Dendritic cell treated with granulocyte-macrophage colony-stimulating factor and Interleukin-4, amounts not matched to agents 40 ng/mL and 50 ng/mL, for 4 days (primary cell): ENCODE results near the gene PSORS1C1.
"Not testable (repeated sequence)": the region's sequence is repeated elsewhere in the genome, so short reads cannot be mapped to it uniquely, and the experiment has no call there.

Experiments
- H3K27ac Mint-ChIP-seq: one replicate; pipeline ENCODE4 v1.8.0; 2022; ENCODE audit warnings: mild to moderate bottlenecking, mixed read lengths
- H3K27me3 Mint-ChIP-seq: one replicate; pipeline ENCODE4 v1.8.0; 2022; ENCODE audit warnings: mild to moderate bottlenecking, mixed read lengths
- H3K36me3 Mint-ChIP-seq: one replicate; pipeline ENCODE4 v1.8.0; 2022; ENCODE audit warnings: low read depth, mixed read lengths
- H3K4me1 Mint-ChIP-seq: one replicate; pipeline ENCODE4 v1.8.0; 2022; ENCODE audit warnings: low read depth, mixed read lengths
- H3K4me3 Mint-ChIP-seq: one replicate; pipeline ENCODE4 v1.8.0; 2022; ENCODE audit warnings: mild to moderate bottlenecking, moderate library complexity, mixed read lengths
- H3K9me3 Mint-ChIP-seq: one replicate; pipeline ENCODE4 v1.8.0; 2022; ENCODE audit warnings: mixed read lengths
- intact Hi-C: fragments of 100-400 bp; cut with micrococcal nuclease; formaldehyde crosslinking; loops from one replicate; pipeline ENCODE4 v1.15.0; 2022

The PSORS1C1 gene

DNA sequence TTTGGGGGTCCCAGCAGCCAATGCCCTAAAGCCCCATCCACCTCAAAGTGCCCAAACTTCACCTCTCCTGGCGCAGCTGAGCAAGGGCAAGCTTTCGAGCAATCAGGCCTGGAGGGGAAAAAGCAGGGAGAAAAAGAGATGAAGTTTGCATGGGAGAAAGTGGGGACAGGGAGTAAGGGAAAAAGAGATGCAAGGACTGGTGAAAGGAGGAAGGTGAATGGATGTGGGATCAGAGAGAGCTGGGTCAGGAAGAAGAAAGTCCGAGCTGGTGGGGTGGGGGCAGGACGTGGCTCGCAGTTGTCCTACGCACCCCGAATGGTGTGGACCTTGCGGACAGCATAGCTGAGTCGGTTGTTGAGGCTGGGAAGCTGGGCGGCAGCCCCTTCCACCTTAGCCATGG is 30.8 kb downstream of the PSORS1C1 start:
- intact Hi-C loops, result no loop called here
- Mint-ChIP-seq H3K27me3 (no peaks in the 10 kb centered on the region), H3K4me3 (no peak overlapping the region), H3K4me1 (no peaks in the 10 kb centered on the region), H3K9me3 (no peaks in the 10 kb centered on the region), H3K27ac (no peak overlapping the region), H3K36me3 (peaks cover 50% of the 10 kb centered on the region)

GRCh38 chr6:31149827-31150447 is 35.3 kb downstream of the PSORS1C1 start:
- H3K36me3 Mint-ChIP-seq, result peaks cover 49% of the 10 kb centered on the region
- no peak overlapping the region for H3K4me3 Mint-ChIP-seq
- H3K4me1 Mint-ChIP-seq, result no peaks in the 10 kb centered on the region
- H3K27me3 Mint-ChIP-seq, result no peaks in the 10 kb centered on the region
- no peak overlapping the region for H3K27ac Mint-ChIP-seq
- intact Hi-C loops, result no loop called here
- H3K9me3 Mint-ChIP-seq, result no peaks in the 10 kb centered on the region

GRCh38 chr6:31152781-31153180 is 38.2 kb downstream of the PSORS1C1 start:
- Mint-ChIP-seq H3K4me3 (no peak overlapping the region), H3K27ac (no peak overlapping the region), H3K36me3 (peaks cover 46% of the 10 kb centered on the region), H3K27me3 (no peaks in the 10 kb centered on the region), H3K4me1 (peaks cover 10% of the 10 kb centered on the region), H3K9me3 (no peaks in the 10 kb centered on the region)
- intact Hi-C loops, result no loop called here

DNA sequence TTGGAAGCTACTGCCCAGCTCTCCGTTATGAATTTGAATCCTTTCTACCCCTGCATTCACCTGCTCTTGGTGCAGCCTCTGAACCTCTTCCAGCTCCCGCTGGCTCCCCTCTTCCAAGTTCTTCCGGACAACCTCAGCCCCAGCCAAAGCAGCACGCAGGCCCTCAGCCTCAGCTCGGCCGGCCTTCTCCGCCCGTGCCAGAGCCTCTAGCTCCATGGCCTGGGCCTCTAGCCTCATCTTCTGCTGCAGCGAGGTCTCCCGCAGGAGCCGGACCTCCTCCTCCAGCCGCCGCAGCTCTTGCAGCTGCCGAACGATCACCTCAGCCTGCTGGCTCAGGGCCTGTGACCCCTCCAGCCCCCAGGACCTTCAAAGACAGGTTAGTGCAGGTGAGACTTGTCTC is 39.8 kb downstream of the PSORS1C1 start:
- intact Hi-C loops, result no loop called here
- H3K27me3 Mint-ChIP-seq, result no peaks in the 10 kb centered on the region
- no peak overlapping the region for H3K27ac Mint-ChIP-seq
- H3K4me1 Mint-ChIP-seq, result peaks cover 22% of the 10 kb centered on the region
- peaks cover 37% of the 10 kb centered on the region for H3K36me3 Mint-ChIP-seq
- H3K4me3 Mint-ChIP-seq, result no peak overlapping the region
- H3K9me3 Mint-ChIP-seq, result no peaks in the 10 kb centered on the region

GRCh38 chr6:31156641-31157040 is 42.0 kb downstream of the PSORS1C1 start:
- H3K4me1 Mint-ChIP-seq, result peaks cover 26% of the 10 kb centered on the region
- intact Hi-C loops, result no loop called here
- no peaks in the 10 kb centered on the region for H3K9me3 Mint-ChIP-seq
- no peak overlapping the region for H3K27ac Mint-ChIP-seq
- H3K36me3 Mint-ChIP-seq, result peaks cover 15% of the 10 kb centered on the region
- no peak overlapping the region for H3K4me3 Mint-ChIP-seq
- H3K27me3 Mint-ChIP-seq, result no peaks in the 10 kb centered on the region

DNA sequence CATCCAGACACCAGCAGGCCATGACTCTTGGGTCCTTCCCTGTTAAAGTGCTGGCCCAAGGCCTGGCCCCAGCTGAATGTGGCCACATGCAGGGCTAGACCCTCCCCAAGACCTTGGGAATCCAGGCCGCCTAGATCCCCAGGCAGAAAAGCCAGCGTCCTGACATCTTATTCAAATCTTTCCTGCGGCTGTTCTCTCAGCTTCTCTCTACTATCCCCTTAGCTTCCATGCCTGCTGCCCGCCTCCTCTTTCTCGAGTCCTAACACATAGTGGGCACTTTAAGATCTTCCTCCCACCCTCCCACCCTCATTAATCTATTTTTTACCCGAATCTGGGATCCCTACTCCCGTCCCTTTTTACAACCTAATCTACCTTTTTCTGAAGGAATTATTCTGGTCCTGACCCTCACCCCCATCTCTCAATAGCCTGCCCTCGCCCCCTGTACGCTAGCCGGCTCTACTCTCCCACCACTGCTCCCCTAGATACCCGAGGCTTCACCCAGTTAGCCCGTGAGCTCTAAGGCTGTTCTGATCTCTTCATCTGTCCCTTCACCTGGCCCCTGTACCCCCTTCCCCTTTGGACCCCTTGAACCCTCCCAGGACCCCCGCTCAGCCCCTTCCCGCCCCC is 43.0 kb downstream of the PSORS1C1 start, which contains the start of gene CCHCR1:
Gene CCHCR1 (minus strand): TSS at position 290 of the 627 bp plus-strand sequence. CDS start 202 bp downstream, at position 88.
- Mint-ChIP-seq H3K27me3 (no peaks in the 10 kb centered on the region), H3K4me1 (peaks cover 26% of the 10 kb centered on the region), H3K36me3 (peaks cover 15% of the 10 kb centered on the region), H3K27ac (peak within 1 kb of the TSS; percentile 77), H3K9me3 (no peaks in the 10 kb centered on the region), H3K4me3 (peak within 1 kb of the TSS; percentile 84)
- intact Hi-C loops, result no loop called here

DNA sequence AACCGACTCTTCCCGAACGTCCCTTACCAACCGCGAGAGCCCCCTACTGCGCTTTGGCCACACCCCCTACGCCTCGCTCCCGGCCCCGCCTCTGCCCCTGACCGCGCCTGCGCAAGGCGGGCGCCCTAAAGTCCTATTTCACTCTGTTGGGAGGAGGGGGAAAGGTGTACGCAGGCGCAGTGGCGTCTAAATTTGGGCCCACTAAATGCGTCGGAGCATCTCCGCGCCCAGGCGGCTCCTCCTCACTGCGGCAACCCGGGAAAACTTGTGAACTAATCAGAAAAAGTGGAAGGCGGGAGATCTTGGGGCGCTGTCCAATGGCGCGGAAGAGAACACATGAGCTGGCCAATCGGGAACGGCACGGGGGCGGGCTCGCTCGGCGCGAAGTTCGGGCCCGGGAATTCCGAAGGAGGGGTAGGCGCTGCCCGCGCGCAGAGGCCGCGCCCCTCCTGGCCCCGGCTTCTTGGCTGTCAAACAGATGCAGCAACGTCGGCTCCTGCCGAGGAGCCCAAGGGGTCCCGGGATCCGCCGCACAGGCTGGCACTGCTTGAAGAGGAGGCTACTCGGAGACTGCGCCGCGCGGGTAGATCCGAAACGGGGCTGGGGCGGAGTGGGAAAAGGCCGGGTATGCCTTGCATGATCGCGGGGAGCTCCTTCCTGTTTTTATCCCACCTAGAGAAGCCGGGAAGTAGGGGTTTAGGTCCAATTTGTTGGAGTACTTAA is 43.7 kb downstream of the PSORS1C1 start, which contains the start of gene TCF19:
Gene TCF19 (plus strand): TSS at position 450 of the 723 bp plus-strand sequence. CDS start 881 bp downstream, outside the sequence.
- H3K27me3 Mint-ChIP-seq, result no peaks in the 10 kb centered on the region

DNA sequence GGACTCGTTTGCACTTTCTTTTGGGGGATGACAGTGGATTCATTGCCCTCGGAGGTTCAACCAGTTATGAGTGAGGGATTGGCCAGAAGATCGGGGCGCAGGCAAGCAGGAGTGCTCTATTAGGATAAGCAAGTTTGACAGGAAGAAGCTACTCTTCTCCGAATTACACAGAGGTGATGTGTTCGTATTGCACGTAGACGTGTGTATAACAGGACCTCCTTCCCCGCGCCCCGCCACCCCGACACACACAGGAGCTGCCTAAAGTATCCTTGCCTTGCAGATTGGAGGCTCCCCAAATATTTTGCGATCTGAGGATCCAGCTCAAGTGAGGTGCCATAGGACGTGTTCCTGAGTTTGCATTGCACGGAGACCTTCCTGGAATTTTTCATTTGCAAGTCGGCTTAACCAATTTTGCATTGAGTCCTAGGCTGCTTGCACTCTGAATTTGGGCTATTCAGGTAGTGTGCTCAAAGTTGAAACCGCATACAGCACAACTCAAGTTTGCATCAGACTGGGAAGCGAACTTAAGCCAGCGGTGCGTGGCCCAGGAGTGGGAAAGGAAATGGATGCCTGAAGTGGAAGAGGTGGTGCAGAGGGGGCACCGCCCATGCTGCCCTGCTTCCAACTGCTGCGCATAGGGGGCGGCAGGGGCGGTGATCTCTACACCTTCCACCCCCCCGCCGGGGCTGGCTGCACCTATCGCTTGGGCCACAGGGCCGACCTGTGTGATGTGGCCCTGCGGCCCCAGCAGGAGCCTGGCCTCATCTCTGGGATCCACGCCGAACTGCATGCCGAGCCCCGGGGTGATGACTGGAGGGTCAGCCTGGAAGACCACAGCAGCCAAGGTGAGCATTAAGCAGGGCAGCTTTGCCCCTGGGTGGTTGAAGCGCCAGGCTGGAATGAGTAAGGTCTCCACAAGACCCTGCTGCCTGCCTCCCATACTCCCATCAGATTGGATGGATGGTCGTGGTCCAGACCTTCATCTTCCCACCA is 44.6 kb downstream of the PSORS1C1 start:
- H3K27ac Mint-ChIP-seq, result peak overlapping the region; percentile 77
- H3K9me3 Mint-ChIP-seq, result no peaks in the 10 kb centered on the region
- no peaks in the 10 kb centered on the region for H3K27me3 Mint-ChIP-seq
- intact Hi-C loops, result no loop called here
- H3K36me3 Mint-ChIP-seq, result peaks cover 14% of the 10 kb centered on the region
- peak overlapping the region; percentile 84 for H3K4me3 Mint-ChIP-seq
- H3K4me1 Mint-ChIP-seq, result peaks cover 26% of the 10 kb centered on the region

More for the DNA sequence above, 43.7 kb downstream of the PSORS1C1 start, which contains the start of gene TCF19:
- Mint-ChIP-seq H3K9me3 (no peaks in the 10 kb centered on the region), H3K27ac (peak within 1 kb of the TSS; percentile 77), H3K36me3 (peaks cover 15% of the 10 kb centered on the region), H3K4me1 (peaks cover 26% of the 10 kb centered on the region), H3K4me3 (peak within 1 kb of the TSS; percentile 84)
- intact Hi-C loops, result no loop called here

- no peak overlapping the region for H3K27ac Mint-ChIP-seq
- no peak overlapping the region for H3K4me3 Mint-ChIP-seq
- intact Hi-C loops, result no loop called here
- H3K36me3 Mint-ChIP-seq, result no peaks in the 10 kb centered on the region
- H3K4me1 Mint-ChIP-seq, result peaks cover 26% of the 10 kb centered on the region
- no peaks in the 10 kb centered on the region for H3K27me3 Mint-ChIP-seq
- no peaks in the 10 kb centered on the region for H3K9me3 Mint-ChIP-seq
Measured at GRCh38 chr6:31161216-31162126, 46.9 kb downstream of the PSORS1C1 start.

- intact Hi-C loops, result no loop called here
- Mint-ChIP-seq H3K4me1 (peaks cover 17% of the 10 kb centered on the region), H3K27ac (no peak overlapping the region), H3K36me3 (no peaks in the 10 kb centered on the region), H3K4me3 (no peak overlapping the region), H3K27me3 (no peaks in the 10 kb centered on the region), H3K9me3 (no peaks in the 10 kb centered on the region)
Measured at GRCh38 chr6:31162463-31163165, 48.0 kb downstream of the PSORS1C1 start.

GRCh38 chr6:31163922-31164321 is 49.3 kb downstream of the PSORS1C1 start:
- H3K27me3 Mint-ChIP-seq, result no peaks in the 10 kb centered on the region
- no peaks in the 10 kb centered on the region for H3K9me3 Mint-ChIP-seq
- intact Hi-C loops, result no loop called here
- peaks cover 8% of the 10 kb centered on the region for H3K4me1 Mint-ChIP-seq
- no peak overlapping the region for H3K27ac Mint-ChIP-seq
- H3K4me3 Mint-ChIP-seq, result no peak overlapping the region
- no peaks in the 10 kb centered on the region for H3K36me3 Mint-ChIP-seq

GRCh38 chr6:31164475-31165063 is 50.0 kb downstream of the PSORS1C1 start:
- H3K27me3 Mint-ChIP-seq, H3K4me1 Mint-ChIP-seq, H3K27ac Mint-ChIP-seq, H3K9me3 Mint-ChIP-seq, H3K36me3 Mint-ChIP-seq, H3K4me3 Mint-ChIP-seq, intact Hi-C loops: not testable (repeated sequence)
